H1 (cell line): Measurements from ENCODE around the gene UBE2Q2. TPM values are rescaled to one million over a fixed set of nuclear protein-coding genes. Genes with fewer than 3 reads are reported as not detected.

Experiments used
- CTCF ChIA-PET: fragments of 300-600 bp; sonication (Branson Sonifier 250); formaldehyde crosslinking; loops from one replicate; lab custom pipeline; 2021; ENCODE audit not compliant: partially characterized antibody; lab: Charles Lee
- POLR2A ChIA-PET: fragments of 300-600 bp; sonication (Branson Sonifier 250); formaldehyde crosslinking; loops from one replicate; lab custom pipeline; 2021; ENCODE audit warnings: inconsistent platforms; ENCODE audit not compliant: partially characterized antibody; lab: Charles Lee
- DNase-seq, 2 experiments: peaks; one replicate each; pipeline versions ENCODE4 v3.0.0 to v3.0.0-alpha.2; 2010 to 2022; ENCODE audit warnings: low spot score in 2 of 2, low read depth in 1 of 2, mixed read lengths in 1 of 2
- FAIRE-seq: peaks from 2 replicates; lab custom pipeline; 2011; peaks lifted over from hg19 to GRCh38; lab: Jason Lieb, UNC
- H2AFZ ChIP-seq: 2 replicates; pipeline ENCODE4 v1.8.1; 2012; ENCODE audit warnings: low read length, inconsistent platforms
- H2AK5ac ChIP-seq: 2 replicates; pipeline ENCODE4 v1.6.1; 2013; ENCODE audit warnings: low read depth, low read length
- H2BK120ac ChIP-seq: replicated peaks from 2 replicates; pipeline ENCODE3; 2013; ENCODE audit warnings: low read depth, low read length, inconsistent platforms
- H2BK12ac ChIP-seq: 2 replicates; pipeline ENCODE4 v1.6.1; 2013; ENCODE audit warnings: low read depth, low read length
- H2BK15ac ChIP-seq: 2 replicates; pipeline ENCODE4 v1.6.1; 2013; ENCODE audit warnings: low read length
- H2BK20ac ChIP-seq: 2 replicates; pipeline ENCODE4 v1.6.1; 2013; ENCODE audit warnings: low read length
- H2BK5ac ChIP-seq: 2 replicates; pipeline ENCODE4 v1.6.1; 2013; ENCODE audit warnings: low read depth, low read length
- H3K14ac ChIP-seq: 2 replicates; pipeline ENCODE4 v1.6.1; 2013; ENCODE audit warnings: inconsistent platforms; ENCODE audit not compliant: insufficient read length
- H3K18ac ChIP-seq: 2 replicates; pipeline ENCODE4 v1.6.1; 2013; ENCODE audit warnings: low read length; ENCODE audit errors: extremely low read depth
- H3K23ac ChIP-seq: 2 replicates; pipeline ENCODE4 v1.6.1; 2013; ENCODE audit warnings: inconsistent platforms; ENCODE audit not compliant: insufficient read length
- H3K23me2 ChIP-seq: 2 replicates; pipeline ENCODE4 v1.6.1; 2013; ENCODE audit warnings: low read depth, low read length
- H3K27ac ChIP-seq: 2 replicates; pipeline ENCODE4 v1.6.1; 2011; ENCODE audit warnings: low read depth, low read length, inconsistent platforms
- H3K27me3 ChIP-seq, 4 experiments: replicated peaks in 1 of 4; 1 replicate in 1 of 4; 2 replicates in 3 of 4; pipeline versions ENCODE4 v1.6.1 to v1.8.1; 2011 to 2013; ENCODE audit warnings: low read length in 3 of 4, mild to moderate bottlenecking in 3 of 4, inconsistent platforms in 2 of 4, mixed read lengths in 2 of 4, moderate library complexity in 1 of 4; ENCODE audit not compliant: control insufficient read depth in 3 of 4, insufficient read depth in 3 of 4; ENCODE audit errors: extremely low read depth in 1 of 4
- H3K36me3 ChIP-seq, 4 experiments: 2 replicates each; pipeline versions ENCODE4 v1.6.1 to v1.8.1; 2011 to 2013; ENCODE audit warnings: mild to moderate bottlenecking in 4 of 4, low read length in 3 of 4, moderate library complexity in 2 of 4, control low read depth in 1 of 4, inconsistent platforms in 1 of 4; ENCODE audit not compliant: insufficient read depth in 4 of 4, control insufficient read depth in 2 of 4
- H3K4ac ChIP-seq: replicated peaks from 2 replicates; pipeline ENCODE3; 2013; ENCODE audit warnings: low read length, low read depth, mixed read lengths, inconsistent platforms; ENCODE audit not compliant: insufficient read length
- H3K4me1 ChIP-seq, 4 experiments: replicated peaks in 1 of 4; 1 replicate in 1 of 4; 2 replicates in 3 of 4; pipeline versions ENCODE4 v1.6.1 to v1.8.1; 2011 to 2013; ENCODE audit warnings: low read length in 3 of 4, inconsistent platforms in 2 of 4, mixed read lengths in 1 of 4; ENCODE audit not compliant: insufficient read depth in 4 of 4, control insufficient read depth in 3 of 4
- H3K4me2 ChIP-seq, 2 experiments: 2 replicates each; pipeline versions ENCODE4 v1.6.1 to v1.8.1; 2011 to 2013; ENCODE audit warnings: low read depth in 2 of 2, low read length in 2 of 2, control low read depth in 1 of 2, inconsistent platforms in 1 of 2, mild to moderate bottlenecking in 1 of 2; ENCODE audit not compliant: insufficient read depth in 1 of 2
- H3K4me3 ChIP-seq, 4 experiments: fragments of 200-600, 300-600 bp in 1 of 4; sonication (generic), shearing (Covaris generic), sonication (Bioruptor Twin) in 1 of 4; 2 replicates each; pipeline versions ENCODE4 v1.5.1 to v1.8.1; 2011 to 2016; ENCODE audit warnings: low read length in 4 of 4, low read depth in 3 of 4, control low read depth in 2 of 4, inconsistent platforms in 2 of 4, mild to moderate bottlenecking in 2 of 4, mixed read lengths in 1 of 4, moderate library complexity in 1 of 4; ENCODE audit not compliant: insufficient read depth in 2 of 4; ENCODE audit errors: extremely low read depth in 1 of 4
- H3K56ac ChIP-seq: replicated peaks from 2 replicates; pipeline ENCODE3; 2013; ENCODE audit warnings: low read depth, mild to moderate bottlenecking, mixed read lengths, low read length, inconsistent platforms; ENCODE audit not compliant: insufficient read length
- H3K79me1 ChIP-seq: 2 replicates; pipeline ENCODE4 v1.6.1; 2013; ENCODE audit warnings: low read depth, low read length, control low read depth
- H3K79me2 ChIP-seq, 2 experiments: 2 replicates each; pipeline versions ENCODE4 v1.6.1 to v1.8.1; 2012 to 2013; ENCODE audit warnings: low read length in 2 of 2, mild to moderate bottlenecking in 2 of 2, inconsistent platforms in 1 of 2; ENCODE audit not compliant: insufficient read depth in 2 of 2, control insufficient read depth in 1 of 2
- H3K9ac ChIP-seq, 4 experiments: replicated peaks in 1 of 4; 1 replicate in 1 of 4; 2 replicates in 3 of 4; pipeline versions ENCODE4 v1.6.1 to v1.8.1; 2011 to 2013; ENCODE audit warnings: low read depth in 3 of 4, low read length in 3 of 4, control low read depth in 2 of 4, mild to moderate bottlenecking in 2 of 4, moderate library complexity in 2 of 4, inconsistent platforms in 1 of 4; ENCODE audit errors: extremely low read depth in 1 of 4
- H3K9me3 ChIP-seq, 2 experiments: 2 replicates each; pipeline versions ENCODE4 v1.6.1 to v1.8.1; 2012 to 2013; ENCODE audit warnings: mild to moderate bottlenecking in 2 of 2, moderate library complexity in 2 of 2, control low read depth in 1 of 2, inconsistent platforms in 1 of 2, low read depth in 1 of 2, low read length in 1 of 2, mixed read lengths in 1 of 2; ENCODE audit not compliant: insufficient read depth in 2 of 2
- H4K20me1 ChIP-seq, 2 experiments: replicated peaks in 1 of 2; 2 replicates each; pipeline versions ENCODE3 to v1.8.1; 2011 to 2013; ENCODE audit warnings: inconsistent platforms in 2 of 2, low read length in 2 of 2, mild to moderate bottlenecking in 1 of 2; ENCODE audit not compliant: insufficient read depth in 2 of 2, control insufficient read depth in 1 of 2
- H4K5ac ChIP-seq: 2 replicates; pipeline ENCODE4 v1.6.1; 2013; ENCODE audit warnings: low read length, low read depth, mixed read lengths, inconsistent platforms; ENCODE audit not compliant: insufficient read length
- H4K8ac ChIP-seq: 2 replicates; pipeline ENCODE4 v1.8.0; 2013; ENCODE audit warnings: mild to moderate bottlenecking, moderate library complexity, low read length, inconsistent platforms; ENCODE audit not compliant: insufficient read depth; ENCODE audit errors: extremely low read depth
- H4K91ac ChIP-seq: replicated peaks from 2 replicates; pipeline ENCODE3; 2013; ENCODE audit warnings: low read length, mixed read lengths, inconsistent platforms; ENCODE audit not compliant: insufficient read length
- ASH2L ChIP-seq: fragments of 200-600, 300-600 bp; sonication (generic); IDR thresholded peaks from one replicate; pipeline ENCODE4 v1.7.1; 2017; ENCODE audit warnings: low read length
- BRCA1 ChIP-seq: IDR thresholded peaks from 2 replicates; pipeline ENCODE4 v1.6.1; 2012; ENCODE audit warnings: low read depth, low read length, improper control_type of control experiment
- CTBP2 ChIP-seq: IDR thresholded peaks from 2 replicates; pipeline ENCODE4 v1.7.0; 2011; ENCODE audit warnings: borderline replicate concordance, mild to moderate bottlenecking, moderate library complexity, mixed read lengths, low read length; ENCODE audit not compliant: insufficient read depth, insufficient read length
- EGR1 ChIP-seq: IDR thresholded peaks from 2 replicates; pipeline ENCODE4 v1.6.1; 2011; ENCODE audit warnings: low read depth, low read length, borderline replicate concordance
- MAFK ChIP-seq: IDR thresholded peaks from 2 replicates; pipeline ENCODE4 v1.6.1; 2012; ENCODE audit warnings: low read depth, mild to moderate bottlenecking, improper control_type of control experiment, low read length
- RAD21 ChIP-seq, 2 experiments: IDR thresholded peaks in 1 of 2; conservative IDR thresholded peaks in 1 of 2; 2 replicates each; pipeline ENCODE4 v1.6.1; 2011; ENCODE audit warnings: low read depth in 2 of 2, low read length in 2 of 2, improper control_type of control experiment in 1 of 2, inconsistent platforms in 1 of 2, mild to moderate bottlenecking in 1 of 2, moderate library complexity in 1 of 2
- SP2 ChIP-seq: IDR thresholded peaks from 2 replicates; pipeline ENCODE4 v1.6.1; 2012; ENCODE audit warnings: mild to moderate bottlenecking, low read length, inconsistent platforms
- SRF ChIP-seq: IDR thresholded peaks from 2 replicates; pipeline ENCODE4 v1.6.1; 2011; ENCODE audit warnings: mild to moderate bottlenecking, low read depth, low read length, moderate library complexity
- TBP ChIP-seq: IDR thresholded peaks from 2 replicates; pipeline ENCODE4 v1.6.1; 2011; ENCODE audit warnings: low read depth, low read length, improper control_type of control experiment
- YY1 ChIP-seq: IDR thresholded peaks from 2 replicates; pipeline ENCODE4 v1.6.1; 2011; ENCODE audit warnings: low read depth, mild to moderate bottlenecking, low read length
- WGBS, 2 experiments: shearing (Covaris generic) in 1 of 2; methylation state at CpG; one replicate each; pipeline versions ENCODE4 v1.1.6 to v1.1.7; 2013 to 2015; ENCODE audit warnings: low lambda C conversion rate in 2 of 2, mixed read lengths in 2 of 2, inconsistent platforms in 1 of 2, low coverage in 1 of 2, missing lambda C conversion rate in 1 of 2; ENCODE audit not compliant: insufficient replicate concordance in 2 of 2, insufficient coverage in 1 of 2, insufficient read length in 1 of 2; ENCODE audit errors: extremely low coverage in 1 of 2, missing lambda C conversion rate in 1 of 2; 5-methylcytosine and 5-hydroxymethylcytosine counted together
- polyA plus RNA-seq, 7 experiments: library from polyadenylated mRNA; depleted of rRNA in 3 of 7; stranded (reverse) in 5 of 7; unstranded in 2 of 7; fragments of >200 nt in 5 of 7; fragments of 200-250 nt in 2 of 7; gene quantifications; 1 replicate in 5 of 7; 2 replicates in 1 of 7; 4 replicates in 1 of 7; pipeline versions ENCODE4 v1.2.1 to v1.2.3, GENCODE V29; 2011 to 2013; ENCODE audit warnings: missing spikeins in 2 of 7, mixed read lengths in 2 of 7
- total RNA-seq: library from RNA; stranded (reverse); fragmentation: NEBNext Ultra II Directional; extraction: Animal tissue kit (Norgen Biotek cat#: 25700); gene quantifications from 2 replicates; pipeline ENCODE4 v1.2.1, GENCODE V29; 2021

UBE2Q2 gene
- total and polyA plus RNA-seq, 2 of the 8 experiments (the other 6 are each of a cell fraction or from before 2014, with no cell fraction given): 10.1 to 22.7 TPM

DNA sequence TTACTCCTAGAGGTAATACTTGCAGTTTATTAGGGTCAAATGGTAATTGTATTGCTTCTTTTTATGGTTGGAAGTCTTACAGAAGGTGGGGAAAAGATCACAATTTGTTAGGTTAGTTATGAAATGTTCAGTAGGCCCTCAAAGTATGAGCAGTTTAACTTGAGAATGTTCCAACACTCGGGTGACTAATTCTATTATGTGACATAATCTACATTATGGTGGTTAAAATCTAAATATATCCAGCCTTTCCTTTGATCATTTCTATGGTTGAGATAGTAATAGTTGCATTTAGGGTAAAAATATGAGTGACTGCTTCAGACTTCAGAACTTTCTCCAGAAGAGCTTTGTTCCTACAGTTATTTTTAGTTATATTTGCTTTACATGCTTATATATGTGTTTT lies 40.8 kb downstream of the UBE2Q2 start:
- no peak overlapping the region for H3K27ac ChIP-seq
- DNase-seq: no peak
- no peaks in the 10 kb centered on the region for H4K20me1 ChIP-seq
- H3K79me2 ChIP-seq: no peaks in the 10 kb centered on the region
- no peaks in the 10 kb centered on the region for H3K4me1 ChIP-seq
- H4K5ac ChIP-seq: no peak overlapping the region
- H3K14ac ChIP-seq: no peak overlapping the region
- H3K23me2 ChIP-seq: no peaks in the 10 kb centered on the region; the same call in 1 of the 2 replicates
- H3K9ac ChIP-seq: no peak overlapping the region
- no peak overlapping the region for H4K91ac ChIP-seq
- WGBS, 2 experiments: 81% methylated on average over 1 of the region's 1 CpG; no CpG with 5 or more reads in 1 of the 2 experiments
- POLR2A ChIA-PET: interaction anchor here (1.2 kb wide), 2 partner anchors 18 to 39 kb away, joined by 3 to 4 read pairs; no protein-coding TSS in a partner anchor
- no peak overlapping the region for H3K18ac ChIP-seq
- H3K23ac ChIP-seq: no peak overlapping the region
- H3K4ac ChIP-seq: no peak overlapping the region
- H2BK12ac ChIP-seq: no peak overlapping the region
- no peak overlapping the region for H3K4me2 ChIP-seq
- H4K8ac ChIP-seq: no peak overlapping the region
- no peak overlapping the region for H2AK5ac ChIP-seq
- H3K36me3 ChIP-seq: peaks cover 0 to 19% (median 8%) of the 10 kb centered on the region in 4 experiments; a peak in 4 of 8 replicates
- H2BK15ac ChIP-seq: no peak overlapping the region
- H3K56ac ChIP-seq: no peak overlapping the region
- no peak for FAIRE-seq
- no peaks in the 10 kb centered on the region for H3K27me3 ChIP-seq
- no peak overlapping the region for H2BK5ac ChIP-seq
- no peak overlapping the region for H3K4me3 ChIP-seq
- H2BK20ac ChIP-seq: no peak overlapping the region
- no peak overlapping the region for H2BK120ac ChIP-seq
- H3K9me3 ChIP-seq: no peaks in the 10 kb centered on the region
- H2AFZ ChIP-seq: no peak overlapping the region
- CTCF ChIA-PET: interaction anchor here (1.3 to 3.8 kb wide), 13 partner anchors 9 to 156 kb away, joined by 3 to 19 read pairs (median 6); no protein-coding TSS in a partner anchor
- no peaks in the 10 kb centered on the region for H3K79me1 ChIP-seq
- TF ChIP-seq ASH2L (no peak), SP2 (no peak), TBP (no peak), YY1 (no peak), EGR1 (no peak), BRCA1 (no peak), SRF (no peak), RAD21 (IDR thresholded peaks at IDR 0.05 in 1 of 2, conservative IDR thresholded peaks at IDR 0.05 in 1 of 2; ENCODE audit: low read depth in 2 of 2, low read length in 2 of 2) (no peak), CTBP2 (no peak), MAFK (no peak)
